Epithelial cell of proximal tubule (primary cell): ENCODE data around the gene TMEM203. TPM values are rescaled to one million over a fixed set of nuclear protein-coding genes. Genes with fewer than 3 reads are reported as not detected.

ENCODE experiments used
- DNase-seq: peaks from one replicate; pipeline ENCODE4 v3.0.0-alpha.2; 2011; ENCODE audit warnings: low read depth
- H3K4me3 ChIP-seq: 2 replicates; pipeline ENCODE4 v1.5.1; 2011; ENCODE audit warnings: low read depth, mild to moderate bottlenecking, low read length
- CTCF ChIP-seq: conservative IDR thresholded peaks from 2 replicates; pipeline ENCODE4 v1.5.1; 2012; ENCODE audit warnings: low read depth, mild to moderate bottlenecking, low read length
- total RNA-seq: library from RNA; depleted of rRNA; stranded (reverse); fragments of >200 nt; gene quantifications from 2 replicates; pipeline ENCODE4 v1.2.3, GENCODE V29; 2015

Gene TMEM203
- total RNA-seq, 1 donor from 2014 or later: 39.4 TPM

DNA sequence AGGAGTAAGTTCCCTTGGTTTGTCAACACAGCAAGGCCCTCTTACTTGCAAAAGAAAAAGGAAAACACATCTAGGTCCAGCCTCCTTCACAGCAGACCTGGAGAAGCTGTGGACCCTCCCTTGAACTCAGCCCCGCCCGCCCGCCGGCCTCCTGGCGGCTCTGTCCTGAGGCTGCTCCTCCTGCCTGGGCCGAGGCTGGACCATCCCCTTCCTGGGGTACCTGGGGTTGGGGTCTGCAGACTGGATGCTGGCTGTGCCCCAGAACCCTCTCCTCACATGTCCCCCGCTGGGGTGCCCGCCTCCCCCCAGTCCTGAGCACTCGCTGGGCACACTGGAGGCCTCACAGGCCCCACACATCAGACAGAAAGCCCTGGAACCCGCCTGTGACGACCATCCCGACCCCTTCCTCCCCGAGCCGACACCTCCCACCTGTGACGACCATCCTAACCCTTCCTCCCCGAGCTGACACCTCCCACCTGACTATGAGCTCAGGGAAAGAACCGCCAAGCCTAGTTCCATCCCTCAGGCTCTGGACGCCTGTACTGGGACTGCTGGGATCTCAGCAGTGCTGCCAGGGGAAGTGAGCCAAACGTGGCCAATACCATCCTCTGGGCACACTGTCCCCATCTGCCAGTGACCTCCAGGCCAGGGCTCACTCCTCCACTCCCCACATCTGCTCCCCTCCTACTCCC, 26.4 kb downstream of the TMEM203 start:
- DNase-seq: no peak
- H3K4me3 ChIP-seq: no peak overlapping the region
- no peak for TF ChIP-seq CTCF

DNA sequence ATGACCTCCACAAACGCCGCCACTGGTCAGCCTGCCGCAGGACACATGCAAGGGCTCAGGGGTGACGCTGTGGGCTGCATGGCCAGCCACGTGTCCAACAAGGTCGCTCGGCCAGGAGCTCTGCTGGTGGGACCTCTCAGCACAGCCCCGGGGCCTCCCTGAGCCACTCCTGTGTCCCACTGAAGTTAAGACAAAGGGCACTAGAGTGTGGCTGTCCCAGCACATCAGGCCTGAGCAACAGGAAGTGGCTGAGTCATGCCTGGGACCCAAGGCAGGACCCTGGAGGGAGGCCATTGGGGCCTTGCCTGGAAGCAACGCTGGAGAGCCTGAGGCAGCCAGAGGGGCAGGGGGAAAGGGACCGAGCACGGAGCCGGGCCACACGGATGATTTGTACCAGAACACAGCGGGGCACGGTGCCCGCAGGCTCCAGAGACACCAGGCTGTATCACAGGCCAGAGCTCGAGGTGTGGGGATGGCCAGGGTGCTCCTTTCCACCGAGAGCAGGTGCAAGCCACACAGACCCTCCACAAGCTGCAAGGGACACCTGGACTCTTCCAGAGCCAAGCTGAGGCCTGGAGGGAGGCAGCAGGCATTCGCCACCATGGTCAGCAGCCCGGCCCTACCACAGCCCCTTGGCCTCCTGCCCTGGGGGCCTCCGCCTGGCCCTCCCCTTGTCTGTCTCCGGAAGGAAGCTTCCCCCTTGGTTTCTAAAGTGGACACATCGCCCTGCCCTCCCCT, 27.1 kb downstream of the TMEM203 start:
- H3K4me3 ChIP-seq: no peak overlapping the region
- DNase-seq: no peak
- no peak for TF ChIP-seq CTCF

GRCh38 chr9:137176302-137177182, 28.9 kb downstream of the TMEM203 start:
- no peak overlapping the region for H3K4me3 ChIP-seq
- DNase-seq: no peak
- peak; percentile 70 for TF ChIP-seq CTCF

DNA sequence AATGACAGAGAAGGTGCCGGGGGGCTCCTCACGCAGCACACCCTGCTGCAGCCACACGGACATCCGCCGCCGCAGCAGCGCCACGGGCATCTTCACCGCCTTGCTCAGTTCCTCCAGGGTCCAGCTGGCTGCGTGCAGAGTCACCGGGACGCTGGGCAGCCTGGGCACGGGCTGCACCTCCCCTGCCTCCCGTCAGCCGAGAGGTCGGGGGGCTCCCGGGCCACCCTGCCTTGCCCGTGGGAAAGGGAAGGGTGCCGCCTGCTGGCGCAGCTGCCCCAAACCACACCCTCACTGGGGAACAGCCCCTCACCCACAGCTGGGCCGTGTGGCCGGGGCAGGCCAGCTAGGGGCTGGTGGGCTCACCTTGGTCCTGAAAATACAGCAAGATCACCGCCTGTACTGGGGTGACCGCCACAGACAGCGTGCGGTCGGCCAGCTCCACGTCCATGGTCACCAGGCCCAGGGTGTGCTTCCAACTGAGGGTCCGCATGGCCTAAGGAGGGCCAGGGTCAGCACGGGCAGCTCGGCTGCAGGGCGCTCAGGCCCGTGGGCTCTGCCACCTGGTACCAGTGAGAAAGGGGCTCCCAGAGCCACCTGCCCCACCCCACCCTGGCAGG, 30.0 kb downstream of the TMEM203 start:
- no peak for DNase-seq
- H3K4me3 ChIP-seq: no peak overlapping the region
- peak; percentile 27 for TF ChIP-seq CTCF

DNA sequence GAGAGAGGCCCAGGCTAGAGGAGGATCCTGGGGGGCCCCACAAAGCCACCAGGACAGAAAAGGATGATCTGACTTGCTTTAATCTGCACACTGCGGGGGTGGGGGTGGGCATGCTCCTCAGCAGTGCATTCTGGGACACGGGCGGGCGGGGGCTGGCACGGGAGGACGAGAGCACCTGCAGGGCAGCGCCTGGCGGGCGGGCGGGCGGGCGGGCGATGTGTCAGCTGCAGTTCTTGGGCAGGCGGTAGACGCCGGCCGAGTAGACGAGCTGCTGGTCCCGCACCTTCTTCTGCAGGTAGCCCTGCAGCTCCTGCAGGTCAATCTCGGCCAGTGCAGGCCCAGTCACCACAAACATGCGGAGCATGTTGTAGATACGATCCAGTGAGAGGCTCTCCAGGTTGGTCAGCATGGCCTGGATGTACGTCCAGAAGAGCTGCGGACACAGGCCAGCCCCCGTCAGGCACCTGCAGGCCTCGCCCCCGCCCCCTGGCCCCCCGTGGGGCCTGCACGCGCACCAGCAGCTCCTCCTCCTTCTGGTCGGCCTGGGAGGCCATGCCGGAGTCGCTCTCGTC, 30.6 kb downstream of the TMEM203 start:
- TF ChIP-seq CTCF: no peak
- no peak overlapping the region for H3K4me3 ChIP-seq
- DNase-seq: no peak
